ENCODE data around the gene LSS. TPM values are rescaled to one million over a fixed set of nuclear protein-coding genes. Genes with fewer than 3 reads are reported as not detected.

Gene LSS
- total RNA-seq, result 10 to 100 TPM; 56.7 to 85.2 TPM
- 101 TPM for polyA plus RNA-seq (2013, experiment 1 of 2)
- polyA plus RNA-seq (2013, experiment 2 of 2), result 100 TPM
- long read RNA-seq, experiment 1, full-length matches to known transcripts, result 4 of 21 reads
- long read RNA-seq, experiment 1, partial matches to known transcripts, result 2 of 21 reads
- long read RNA-seq, experiment 1, other reads (novel, unspliced or antisense), result 15 of 21 reads
- long read RNA-seq, experiment 2, full-length matches to known transcripts, result 94 of 149 reads
- long read RNA-seq, experiment 2, partial matches to known transcripts, result 26 of 149 reads
- long read RNA-seq, experiment 2, other reads (novel, unspliced or antisense), result 29 of 149 reads
- long read RNA-seq, experiment 3, full-length matches to known transcripts, result 223 of 357 reads
- long read RNA-seq, experiment 3, partial matches to known transcripts, result 80 of 357 reads
- long read RNA-seq, experiment 3, other reads (novel, unspliced or antisense), result 54 of 357 reads
- long read RNA-seq, experiment 4, partial matches to known transcripts, result 0 of 3 reads
- long read RNA-seq, experiment 4, other reads (novel, unspliced or antisense), result 3 of 3 reads

DNA sequence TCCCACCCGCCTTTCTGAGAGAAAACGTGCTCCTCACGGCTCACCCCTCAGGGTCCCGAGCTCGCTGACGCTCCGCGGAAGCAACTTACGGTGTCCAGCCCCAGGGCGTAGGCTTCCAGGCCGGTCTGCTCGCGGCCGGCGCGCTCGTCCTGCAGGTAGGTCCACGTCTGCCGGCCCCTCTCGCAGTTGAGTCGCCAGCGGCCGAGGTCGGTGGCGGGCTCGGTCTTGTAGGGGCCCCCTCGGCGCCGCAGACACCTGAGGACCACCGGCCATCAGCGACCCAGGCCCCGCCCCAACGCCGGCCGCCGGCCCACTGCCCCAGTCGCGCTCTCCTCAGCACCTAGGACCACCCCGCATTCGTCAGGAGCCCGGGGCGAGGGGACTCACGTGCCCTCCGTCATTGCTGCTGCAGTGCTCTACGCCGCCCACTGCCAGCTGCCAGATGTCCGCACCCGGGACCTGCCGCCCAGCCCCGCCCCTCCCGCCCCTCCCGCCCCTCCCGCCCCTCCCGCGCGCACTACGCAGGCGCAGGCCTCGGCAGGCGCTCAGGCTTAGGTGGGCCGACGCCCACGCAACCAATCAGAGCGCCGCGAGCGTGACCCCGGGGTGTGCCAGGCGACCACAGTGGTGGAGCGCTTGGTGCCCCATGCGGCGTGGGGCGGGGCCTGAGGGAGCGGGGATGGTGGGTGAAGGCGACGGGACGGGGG lies at the start of gene LSS:
LSS (minus strand) TSS at position 430 of the 707 bp plus-strand sequence; CDS start at position 401, 29 bp downstream.
- H3K27me3 ChIP-seq (ENCODE audit: control insufficient read depth, insufficient read depth, low read length, poor library complexity, severe bottlenecking), result no peaks in the 10 kb centered on the region
- H3K36me3 Mint-ChIP-seq (ENCODE audit: low read depth), result peaks cover 72% of the 10 kb centered on the region
- TF ChIP-seq, protein P1, sequence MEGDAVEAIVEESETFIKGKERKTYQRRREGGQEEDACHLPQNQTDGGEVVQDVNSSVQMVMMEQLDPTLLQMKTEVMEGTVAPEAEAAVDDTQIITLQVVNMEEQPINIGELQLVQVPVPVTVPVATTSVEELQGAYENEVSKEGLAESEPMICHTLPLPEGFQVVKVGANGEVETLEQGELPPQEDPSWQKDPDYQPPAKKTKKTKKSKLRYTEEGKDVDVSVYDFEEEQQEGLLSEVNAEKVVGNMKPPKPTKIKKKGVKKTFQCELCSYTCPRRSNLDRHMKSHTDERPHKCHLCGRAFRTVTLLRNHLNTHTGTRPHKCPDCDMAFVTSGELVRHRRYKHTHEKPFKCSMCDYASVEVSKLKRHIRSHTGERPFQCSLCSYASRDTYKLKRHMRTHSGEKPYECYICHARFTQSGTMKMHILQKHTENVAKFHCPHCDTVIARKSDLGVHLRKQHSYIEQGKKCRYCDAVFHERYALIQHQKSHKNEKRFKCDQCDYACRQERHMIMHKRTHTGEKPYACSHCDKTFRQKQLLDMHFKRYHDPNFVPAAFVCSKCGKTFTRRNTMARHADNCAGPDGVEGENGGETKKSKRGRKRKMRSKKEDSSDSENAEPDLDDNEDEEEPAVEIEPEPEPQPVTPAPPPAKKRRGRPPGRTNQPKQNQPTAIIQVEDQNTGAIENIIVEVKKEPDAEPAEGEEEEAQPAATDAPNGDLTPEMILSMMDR (conservative IDR thresholded peaks at IDR 0.05), result no peak
- peaks cover 43% of the 10 kb centered on the region for H3K36me3 ChIP-seq (ENCODE audit: control insufficient read depth, insufficient read depth, low read length)
- whole genome bisulfite sequencing, 2 experiments (ENCODE audit: insufficient coverage in 1 of 2, insufficient read length in 1 of 2), result 0 to 1% methylated on average over 17 to 69 of the region's 77 CpGs
- peak within 1 kb of the TSS; percentile 75 for H3K4me3 Mint-ChIP-seq
- peaks cover 4% of the 10 kb centered on the region for H3K4me1 ChIP-seq (ENCODE audit: control insufficient read depth, insufficient read depth, low read length)
- peaks cover 13% of the 10 kb centered on the region for H3K4me1 Mint-ChIP-seq
- peaks cover 37% of the 10 kb centered on the region for H3K9me3 Mint-ChIP-seq
- peaks cover 11% of the 10 kb centered on the region for H3K27me3 Mint-ChIP-seq (ENCODE audit: insufficient read depth)
- H3K9me3 ChIP-seq (ENCODE audit: control insufficient read depth, low read length), result peaks cover 40% of the 10 kb centered on the region
- peak; percentile 100 for DNase-seq
- H3K4me3 ChIP-seq (ENCODE audit: low read length), result peak within 1 kb of the TSS; percentile 86
- H3K27ac Mint-ChIP-seq, result peak within 1 kb of the TSS; percentile 95
- peak within 1 kb of the TSS; percentile 51 for H3K9ac ChIP-seq (ENCODE audit: extremely low read depth, low read length, poor library complexity, severe bottlenecking)
- peak within 1 kb of the TSS; percentile 82 for H3K27ac ChIP-seq (ENCODE audit: low read depth, low read length)

DNA sequence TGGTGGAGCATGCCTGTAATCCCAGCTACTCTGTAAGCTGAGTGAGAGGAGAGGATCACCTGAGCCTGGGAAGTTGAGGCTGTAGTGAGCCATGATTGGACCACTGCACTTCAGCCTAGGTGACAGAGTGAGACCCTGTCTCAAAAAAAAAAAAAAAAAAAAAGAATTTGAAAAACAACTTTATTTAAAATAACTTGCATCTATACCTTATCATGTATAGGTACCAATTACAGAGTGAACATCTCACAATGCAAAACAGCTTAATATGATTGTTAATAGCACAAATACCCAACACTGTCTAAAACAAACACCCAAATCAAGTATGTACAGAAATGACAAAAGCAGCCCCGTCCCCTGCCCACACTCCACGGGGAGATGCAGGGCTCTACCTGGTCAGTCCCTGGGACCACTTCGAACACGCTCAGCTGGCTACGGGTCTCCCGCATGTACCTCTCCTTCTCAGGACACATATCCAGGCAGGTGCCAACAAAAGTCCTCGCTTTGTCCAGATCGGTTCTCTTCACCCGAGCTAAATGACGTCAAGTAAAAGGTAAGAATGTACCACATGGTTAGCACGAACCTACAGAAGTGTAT lies 46.3 kb upstream of the LSS start:
- no peak for DNase-seq
- Histone ChIP-seq H3K4me3 (ENCODE audit: low read length) (no peak overlapping the region), H3K27ac (ENCODE audit: low read depth, low read length) (no peak overlapping the region), H3K9me3 (ENCODE audit: control insufficient read depth, low read length) (no peaks in the 10 kb centered on the region), H3K9ac (ENCODE audit: extremely low read depth, low read length, poor library complexity, severe bottlenecking) (no peak overlapping the region), H3K27me3 (ENCODE audit: control insufficient read depth, insufficient read depth, low read length, poor library complexity, severe bottlenecking) (no peaks in the 10 kb centered on the region), H3K4me1 (ENCODE audit: control insufficient read depth, insufficient read depth, low read length) (no peaks in the 10 kb centered on the region), H3K36me3 (ENCODE audit: control insufficient read depth, insufficient read depth, low read length) (peaks cover 83% of the 10 kb centered on the region)
- H3K27ac Mint-ChIP-seq, result peak overlapping the region; percentile 48
- no peak overlapping the region for H3K4me3 Mint-ChIP-seq
- no peaks in the 10 kb centered on the region for H3K9me3 Mint-ChIP-seq
- H3K36me3 Mint-ChIP-seq (ENCODE audit: low read depth), result peaks cover 75% of the 10 kb centered on the region
- no peaks in the 10 kb centered on the region for H3K27me3 Mint-ChIP-seq (ENCODE audit: insufficient read depth)
- WGBS, 2 experiments (ENCODE audit: insufficient coverage in 1 of 2, insufficient read length in 1 of 2), result 96 to 97% methylated on average over 7 to 11 of the region's 11 CpGs
- TF ChIP-seq, protein P1 (conservative IDR thresholded peaks at IDR 0.05), result no peak
- no peaks in the 10 kb centered on the region for H3K4me1 Mint-ChIP-seq

DNA sequence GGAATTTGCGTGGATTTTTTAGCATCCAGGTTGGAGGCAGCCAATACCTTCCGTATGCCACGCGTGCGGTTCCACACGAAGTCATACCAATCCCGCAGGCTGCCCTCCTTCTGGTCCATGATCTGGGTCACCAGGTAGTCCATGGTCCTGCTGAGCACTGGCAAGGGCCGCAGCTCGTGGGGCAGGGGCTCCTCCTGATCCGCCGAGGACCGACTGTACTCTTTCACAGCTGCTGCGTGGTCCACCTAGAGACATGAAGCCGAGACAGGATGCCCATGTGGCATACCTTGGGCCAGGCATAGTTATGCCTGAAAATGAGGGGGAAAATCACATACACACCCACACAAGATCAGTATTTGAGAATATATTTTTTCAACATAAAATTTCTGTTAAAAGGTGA lies 44.8 kb upstream of the LSS start:
- H3K27ac ChIP-seq (ENCODE audit: low read depth, low read length), result no peak overlapping the region
- DNase-seq, result no peak
- H3K4me3 ChIP-seq (ENCODE audit: low read length), result no peak overlapping the region
- H3K36me3 Mint-ChIP-seq (ENCODE audit: low read depth), result peaks cover 76% of the 10 kb centered on the region
- H3K9ac ChIP-seq (ENCODE audit: extremely low read depth, low read length, poor library complexity, severe bottlenecking), result no peak overlapping the region
- 95 to 97% methylated on average over 13 to 14 of the region's 14 CpGs for WGBS, 2 experiments (ENCODE audit: insufficient coverage in 1 of 2, insufficient read length in 1 of 2)
- no peaks in the 10 kb centered on the region for H3K27me3 Mint-ChIP-seq (ENCODE audit: insufficient read depth)
- no peaks in the 10 kb centered on the region for H3K4me1 ChIP-seq (ENCODE audit: control insufficient read depth, insufficient read depth, low read length)
- TF ChIP-seq, protein P1 (conservative IDR thresholded peaks at IDR 0.05), result no peak
- peaks cover 85% of the 10 kb centered on the region for H3K36me3 ChIP-seq (ENCODE audit: control insufficient read depth, insufficient read depth, low read length)
- no peaks in the 10 kb centered on the region for H3K27me3 ChIP-seq (ENCODE audit: control insufficient read depth, insufficient read depth, low read length, poor library complexity, severe bottlenecking)
- no peak overlapping the region for H3K27ac Mint-ChIP-seq
- H3K9me3 Mint-ChIP-seq, result no peaks in the 10 kb centered on the region
- no peaks in the 10 kb centered on the region for H3K4me1 Mint-ChIP-seq
- H3K4me3 Mint-ChIP-seq, result no peak overlapping the region
- no peaks in the 10 kb centered on the region for H3K9me3 ChIP-seq (ENCODE audit: control insufficient read depth, low read length)

Data from endodermal cell (in vitro differentiated cells).